ENCODE results near the gene NXF3. TPM values are rescaled to one million over a fixed set of nuclear protein-coding genes. Genes with fewer than 3 reads are reported as not detected.

The NXF3 gene
- total RNA-seq (2022; extraction: Qiagen RNA extraction), result 0.03 to 0.06 TPM (median 0.03 TPM) in 3 of 5 replicates, not detected in the others

GRCh38 chrX:103092942-103093341, at the start of gene NXF3:
Gene NXF3 (minus strand): TSS chrX:103093143. CDS start chrX:103093023, 120 bp downstream.

GRCh38 chrX:103063918-103064434, 29.0 kb downstream of the NXF3 start, which contains the start of gene BEX1:
Gene BEX1 (minus strand): TSS chrX:103064171. CDS start chrX:103063274, 897 bp downstream.

Other genes starting within 250 kb of the NXF3 start
- gene RAB40AL, start 155.9 kb downstream of the NXF3 start, total RNA-seq (2022; extraction: Qiagen RNA extraction), result 0.11 to 0.18 TPM (median 0.13 TPM) in 5 replicates
- gene BEX1, start 29.0 kb downstream of the NXF3 start, total RNA-seq (2022; extraction: Qiagen RNA extraction), result not detected in 5 replicates
- 1.9 to 2.7 TPM (median 2.5 TPM) in 5 replicates for gene BEX4, start 122.0 kb upstream of the NXF3 start, total RNA-seq (2022; extraction: Qiagen RNA extraction)
- 26.2 to 36.2 TPM (median 30.4 TPM) in 5 replicates for gene TCEAL8, start 162.0 kb upstream of the NXF3 start, total RNA-seq (2022; extraction: Qiagen RNA extraction)
- not detected in 5 replicates for gene TCEAL5, start 183.6 kb upstream of the NXF3 start, total RNA-seq (2022; extraction: Qiagen RNA extraction)
- 8.7 to 11.6 TPM (median 10.6 TPM) in 5 replicates for gene BEX2, start 217.8 kb upstream of the NXF3 start, total RNA-seq (2022; extraction: Qiagen RNA extraction)
- not detected in 5 replicates for gene TCEAL7, start 237.1 kb upstream of the NXF3 start, total RNA-seq (2022; extraction: Qiagen RNA extraction)

Measured in A549 treated with AZD2906 at 1 μM for 4 hours (cell line).